ENCODE measurements around the gene UST.

Gene UST

GRCh38 chr6:149014631-149015534 lies 268.1 kb downstream of the UST start:
- no peaks in the 10 kb centered on the region for H3K36me3 ChIP-seq (ENCODE audit: insufficient read depth, low read length)
- TF ChIP-seq CTCF (conservative IDR thresholded peaks at IDR 0.05; ENCODE audit: low read length) (no peak), EZH2phosphoT487 (IDR thresholded peaks at IDR 0.05; ENCODE audit: borderline replicate concordance) (no peak)
- H4K20me1 ChIP-seq (ENCODE audit: insufficient read depth, low read length, poor library complexity, severe bottlenecking) = no peaks in the 10 kb centered on the region
- no peaks in the 10 kb centered on the region for H3K4me1 ChIP-seq (ENCODE audit: insufficient read depth, low read length, poor library complexity, severe bottlenecking)
- no peaks in the 10 kb centered on the region for H3F3A ChIP-seq (ENCODE audit: low read depth)
- no peaks in the 10 kb centered on the region for H3K9me3 ChIP-seq (ENCODE audit: insufficient read depth, low read depth, low read length)
- no peak overlapping the region for H3K4me2 ChIP-seq (ENCODE audit: low read depth, low read length, poor library complexity, severe bottlenecking)
- no peaks in the 10 kb centered on the region for H3K79me2 ChIP-seq (ENCODE audit: insufficient read depth, low read length)
- no peaks in the 10 kb centered on the region for H3K9me2 ChIP-seq (replicated peaks; ENCODE audit: low read depth, low read length)
- H3K27me3 ChIP-seq (ENCODE audit: insufficient read depth, low read length, poor library complexity, severe bottlenecking) = no peaks in the 10 kb centered on the region
- H2AFZ ChIP-seq (ENCODE audit: low read length) = no peak overlapping the region
- H3K9ac ChIP-seq (ENCODE audit: low read depth, low read length, poor library complexity, severe bottlenecking) = no peak overlapping the region
- no peak overlapping the region for H3K4me3 ChIP-seq (ENCODE audit: low read length, poor library complexity, severe bottlenecking)

- Histone ChIP-seq H3K9me2 (replicated peaks; ENCODE audit: low read depth, low read length) (no peaks in the 10 kb centered on the region), H3K9ac (ENCODE audit: low read depth, low read length, poor library complexity, severe bottlenecking) (no peak overlapping the region), H3K4me2 (ENCODE audit: low read depth, low read length, poor library complexity, severe bottlenecking) (no peak overlapping the region), H3F3A (ENCODE audit: low read depth) (no peaks in the 10 kb centered on the region), H3K36me3 (ENCODE audit: insufficient read depth, low read length) (no peaks in the 10 kb centered on the region), H3K79me2 (ENCODE audit: insufficient read depth, low read length) (no peaks in the 10 kb centered on the region), H2AFZ (ENCODE audit: low read length) (no peak overlapping the region), H3K4me3 (ENCODE audit: low read length, poor library complexity, severe bottlenecking) (no peak overlapping the region), H3K4me1 (ENCODE audit: insufficient read depth, low read length, poor library complexity, severe bottlenecking) (no peaks in the 10 kb centered on the region), H3K9me3 (ENCODE audit: insufficient read depth, low read depth, low read length) (no peaks in the 10 kb centered on the region), H3K27me3 (ENCODE audit: insufficient read depth, low read length, poor library complexity, severe bottlenecking) (no peaks in the 10 kb centered on the region), H4K20me1 (ENCODE audit: insufficient read depth, low read length, poor library complexity, severe bottlenecking) (no peaks in the 10 kb centered on the region)
- TF ChIP-seq EZH2phosphoT487 (IDR thresholded peaks at IDR 0.05; ENCODE audit: borderline replicate concordance) = no peak
- no peak for TF ChIP-seq CTCF (conservative IDR thresholded peaks at IDR 0.05; ENCODE audit: low read length)
These were observed 269.0 kb downstream of the UST start for GRCh38 chr6:149015535-149016525.

GRCh38 chr6:149016716-149017115 lies 269.9 kb downstream of the UST start:
- no peaks in the 10 kb centered on the region for H3F3A ChIP-seq (ENCODE audit: low read depth)
- no peaks in the 10 kb centered on the region for H3K79me2 ChIP-seq (ENCODE audit: insufficient read depth, low read length)
- TF ChIP-seq EZH2phosphoT487 (IDR thresholded peaks at IDR 0.05; ENCODE audit: borderline replicate concordance) (no peak), CTCF (conservative IDR thresholded peaks at IDR 0.05; ENCODE audit: low read length) (no peak)
- no peaks in the 10 kb centered on the region for H3K36me3 ChIP-seq (ENCODE audit: insufficient read depth, low read length)
- H3K9me3 ChIP-seq (ENCODE audit: insufficient read depth, low read depth, low read length) = no peaks in the 10 kb centered on the region
- no peaks in the 10 kb centered on the region for H3K27me3 ChIP-seq (ENCODE audit: insufficient read depth, low read length, poor library complexity, severe bottlenecking)
- H3K4me1 ChIP-seq (ENCODE audit: insufficient read depth, low read length, poor library complexity, severe bottlenecking) = no peaks in the 10 kb centered on the region
- H4K20me1 ChIP-seq (ENCODE audit: insufficient read depth, low read length, poor library complexity, severe bottlenecking) = no peaks in the 10 kb centered on the region
- no peak overlapping the region for H3K9ac ChIP-seq (ENCODE audit: low read depth, low read length, poor library complexity, severe bottlenecking)
- H3K4me3 ChIP-seq (ENCODE audit: low read length, poor library complexity, severe bottlenecking) = no peak overlapping the region
- no peak overlapping the region for H2AFZ ChIP-seq (ENCODE audit: low read length)
- no peak overlapping the region for H3K4me2 ChIP-seq (ENCODE audit: low read depth, low read length, poor library complexity, severe bottlenecking)
- H3K9me2 ChIP-seq (replicated peaks; ENCODE audit: low read depth, low read length) = no peaks in the 10 kb centered on the region

Data from Loucy (cell line).